Measurements from ENCODE around the gene FBL. TPM values are rescaled to one million over a fixed set of nuclear protein-coding genes. Genes with fewer than 3 reads are reported as not detected.

The FBL gene
- total and polyA plus RNA-seq, 2 of the 4 experiments (the other 2 are of a cell fraction), result 259 to 446 TPM

- Histone ChIP-seq H3K27me3 (ENCODE audit: control insufficient read depth, insufficient read depth, low read length) (no peaks in the 10 kb centered on the region), H3K4me3 (ENCODE audit: insufficient read depth, low read depth, low read length) (no peak overlapping the region), H3K27ac (ENCODE audit: insufficient read depth, low read length) (no peak overlapping the region), H2AFZ (replicated peaks; ENCODE audit: low read length, poor library complexity) (peak overlapping the region; percentile 56), H4K91ac (ENCODE audit: insufficient read depth, low read depth, low read length) (no peak overlapping the region), H3K9me1 (ENCODE audit: insufficient read depth, low read length) (peaks cover 5% of the 10 kb centered on the region; the same call in 1 of the 2 replicates), H2BK15ac (ENCODE audit: low read depth, low read length) (no peak overlapping the region), H4K20me1 (ENCODE audit: insufficient read depth, low read length) (peaks cover 19% of the 10 kb centered on the region), H2BK20ac (ENCODE audit: low read depth, low read length) (no peak overlapping the region), H2AK9ac (replicated peaks; ENCODE audit: low read depth, low read length, poor library complexity) (no peak overlapping the region), H3K4me2 (ENCODE audit: low read depth, low read length) (no peak overlapping the region), H3K56ac (ENCODE audit: extremely low read depth, insufficient read depth, low read length) (no peak overlapping the region), H2BK5ac (ENCODE audit: low read depth, low read length, poor library complexity, severe bottlenecking) (no peak overlapping the region), H4K8ac (ENCODE audit: low read depth in 2 of 2, low read length in 2 of 2) (no peak overlapping the region), H3K79me1 (ENCODE audit: low read depth in 1 of 2, low read length in 2 of 2) (peaks cover 17 to 45% of the 10 kb centered on the region in 2 experiments), H3K18ac (ENCODE audit: low read depth, low read length) (no peak overlapping the region), H3K9me3 (ENCODE audit: control insufficient read depth, insufficient read depth, low read length) (no peaks in the 10 kb centered on the region), H3K36me3 (ENCODE audit: control insufficient read depth, insufficient read depth, low read length) (peaks cover 38% of the 10 kb centered on the region), H2BK120ac (ENCODE audit: low read depth, low read length) (no peak overlapping the region), H2AK5ac (ENCODE audit: low read depth, low read length) (no peak overlapping the region), H3K23ac (ENCODE audit: low read depth, low read length) (no peak overlapping the region), H3K4ac (ENCODE audit: low read depth, low read length) (no peak overlapping the region), H4K5ac (ENCODE audit: low read depth, low read length) (no peak overlapping the region), H3K4me1 (ENCODE audit: control insufficient read depth, insufficient read depth, low read length) (peaks cover 5% of the 10 kb centered on the region), H3K9ac (ENCODE audit: low read depth, low read length) (no peak overlapping the region), H3K14ac (replicated peaks; ENCODE audit: low read depth, low read length) (no peak overlapping the region)
- intact Hi-C loops (cut with micrococcal nuclease) (no loop called here), in situ Hi-C loops (cut with MboI; ENCODE audit: low sequenced_read_pairs) (loop anchor here (25.0 kb wide), 1 partner anchor 401 kb away; the partner anchor contains the start of genes RPS16 and SUPT5H), dilution Hi-C loops (cut with HindIII; ENCODE audit: low sequenced_read_pairs, unreplicated experiment) (no loop called here)
- no peak for TF ChIP-seq POLR2A (IDR thresholded peaks at IDR 0.05; ENCODE audit: low read depth, low read length)
- no peak for TF ChIP-seq RAD21 (IDR thresholded peaks at IDR 0.05; ENCODE audit: low read length)
- no peak for TF ChIP-seq MAZ (IDR thresholded peaks at IDR 0.05; ENCODE audit: borderline replicate concordance, low read depth, low read length)
- TF ChIP-seq NFE2L2 (IDR thresholded peaks at IDR 0.05; ENCODE audit: low read depth, low read length), result no peak
- no peak for TF ChIP-seq SMC3 (IDR thresholded peaks at IDR 0.05; ENCODE audit: low read depth, low read length)
- no peak for TF ChIP-seq RFX5 (IDR thresholded peaks at IDR 0.05; ENCODE audit: low read depth, low read length)
- TF ChIP-seq CEBPB (IDR thresholded peaks at IDR 0.05; ENCODE audit: low read depth, low read length), result no peak
- ChIA-PET POLR2A (ENCODE audit: unreplicated experiment) (no interaction called here), CTCF (interaction anchor here (0.5 kb wide), 1 partner anchor 71 kb away, joined by 3 read pairs; no protein-coding TSS in a partner anchor)
- WGBS, 2 experiments (ENCODE audit: extremely low coverage in 2 of 2, insufficient read length in 1 of 2), result no CpG with 5 or more reads among the region's 4 CpGs
- no TSS peak for BruUV-seq (replicated peaks)
- no peak for DNase-seq
- no peak for ATAC-seq (ENCODE audit: low read depth)
Measured at GRCh38 chr19:39838569-39838968, 7.6 kb downstream of the FBL start.
